Measurements from ENCODE around the gene ZNF280D.

DNA sequence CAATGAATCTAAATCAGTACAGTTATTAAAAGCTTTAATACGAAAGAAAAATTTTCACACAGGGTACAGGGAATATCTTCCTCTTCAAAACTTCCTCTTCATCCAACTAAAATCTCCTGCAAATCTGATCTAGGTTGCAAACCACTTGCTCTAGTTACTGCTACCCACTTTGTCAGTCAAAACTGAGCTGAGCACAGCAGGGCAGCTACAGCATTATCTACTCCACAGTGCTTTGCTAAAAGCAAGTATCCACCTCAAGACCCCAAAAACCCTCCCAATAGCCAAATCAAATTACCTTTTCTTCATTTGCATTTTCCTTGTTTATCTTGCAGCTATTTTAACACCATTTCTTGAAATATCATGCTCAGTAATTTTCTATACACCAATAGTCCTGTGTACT lies 14.7 kb downstream of the ZNF280D start:
- TF ChIP-seq, protein P1, sequence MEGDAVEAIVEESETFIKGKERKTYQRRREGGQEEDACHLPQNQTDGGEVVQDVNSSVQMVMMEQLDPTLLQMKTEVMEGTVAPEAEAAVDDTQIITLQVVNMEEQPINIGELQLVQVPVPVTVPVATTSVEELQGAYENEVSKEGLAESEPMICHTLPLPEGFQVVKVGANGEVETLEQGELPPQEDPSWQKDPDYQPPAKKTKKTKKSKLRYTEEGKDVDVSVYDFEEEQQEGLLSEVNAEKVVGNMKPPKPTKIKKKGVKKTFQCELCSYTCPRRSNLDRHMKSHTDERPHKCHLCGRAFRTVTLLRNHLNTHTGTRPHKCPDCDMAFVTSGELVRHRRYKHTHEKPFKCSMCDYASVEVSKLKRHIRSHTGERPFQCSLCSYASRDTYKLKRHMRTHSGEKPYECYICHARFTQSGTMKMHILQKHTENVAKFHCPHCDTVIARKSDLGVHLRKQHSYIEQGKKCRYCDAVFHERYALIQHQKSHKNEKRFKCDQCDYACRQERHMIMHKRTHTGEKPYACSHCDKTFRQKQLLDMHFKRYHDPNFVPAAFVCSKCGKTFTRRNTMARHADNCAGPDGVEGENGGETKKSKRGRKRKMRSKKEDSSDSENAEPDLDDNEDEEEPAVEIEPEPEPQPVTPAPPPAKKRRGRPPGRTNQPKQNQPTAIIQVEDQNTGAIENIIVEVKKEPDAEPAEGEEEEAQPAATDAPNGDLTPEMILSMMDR (IDR thresholded peaks at IDR 0.05), result no peak
- TF ChIP-seq EP300 (IDR thresholded peaks at IDR 0.05) (no peak), POLR2A (IDR thresholded peaks at IDR 0.05) (no peak)
